ENCODE data around the gene SPINT2.

SPINT2 gene

GRCh38 chr19:38266981-38267597 lies 2.7 kb downstream of the SPINT2 start:
- in situ Hi-C loops (cut with HindIII; ENCODE audit: low sequenced_read_pairs), result no loop called here

GRCh38 chr19:38267761-38268483 lies 3.5 kb downstream of the SPINT2 start:
- in situ Hi-C loops (cut with HindIII; ENCODE audit: low sequenced_read_pairs), result no loop called here

DNA sequence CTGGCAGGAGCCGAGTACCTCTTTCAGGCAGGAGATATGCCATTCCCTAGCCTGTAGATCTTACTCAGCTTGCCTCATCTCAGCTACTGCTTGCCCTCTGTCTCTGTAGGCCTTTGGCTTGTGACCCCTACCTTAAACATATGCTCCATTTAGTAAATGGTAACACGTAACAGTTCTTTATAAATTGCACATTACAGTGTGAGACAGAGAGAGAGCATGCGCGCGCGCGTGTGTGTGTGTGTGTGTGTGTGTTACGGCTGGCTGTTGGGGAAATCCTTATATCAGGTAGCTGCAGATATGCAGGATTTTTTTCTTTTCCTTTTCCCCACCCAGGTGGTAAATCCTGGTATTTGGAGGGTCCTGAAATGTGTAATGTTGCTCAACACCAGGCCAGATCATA lies 4.2 kb downstream of the SPINT2 start:
- in situ Hi-C loops (cut with HindIII; ENCODE audit: low sequenced_read_pairs), result no loop called here

DNA sequence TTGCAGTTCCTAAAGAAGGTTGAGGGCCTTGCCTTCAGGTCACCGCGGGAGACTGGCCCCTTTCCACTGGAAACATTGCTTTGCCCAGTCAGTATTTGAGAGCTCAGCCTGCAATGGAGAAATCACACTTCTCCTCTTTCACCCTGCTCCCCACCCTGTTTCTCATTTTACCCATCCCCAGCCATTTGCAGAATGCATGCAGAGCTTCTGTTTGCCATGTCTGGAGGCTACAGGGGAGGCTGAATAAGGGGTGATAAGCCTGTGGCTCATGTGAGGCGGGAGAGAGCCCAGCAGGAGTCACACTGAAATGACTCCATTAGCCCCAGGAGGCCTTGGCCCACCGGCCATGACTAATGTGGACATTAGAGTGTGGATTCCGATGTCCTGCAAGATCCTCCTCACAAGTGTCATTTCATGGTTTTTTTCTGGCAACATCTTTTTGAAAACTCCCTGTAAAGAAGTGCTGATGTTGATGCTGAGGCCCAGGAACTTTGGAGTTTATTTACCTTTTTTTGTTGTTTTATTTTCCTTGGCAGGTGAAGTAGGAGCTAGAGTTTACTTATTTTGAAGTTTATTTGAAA lies 6.3 kb downstream of the SPINT2 start:
- in situ Hi-C loops (cut with HindIII; ENCODE audit: low sequenced_read_pairs), result no loop called here

GRCh38 chr19:38273499-38273898 lies 9.1 kb downstream of the SPINT2 start:
- in situ Hi-C loops (cut with HindIII; ENCODE audit: low sequenced_read_pairs), result no loop called here

GRCh38 chr19:38274739-38275138 lies 10.4 kb downstream of the SPINT2 start:
- in situ Hi-C loops (cut with HindIII; ENCODE audit: low sequenced_read_pairs), result no loop called here

DNA sequence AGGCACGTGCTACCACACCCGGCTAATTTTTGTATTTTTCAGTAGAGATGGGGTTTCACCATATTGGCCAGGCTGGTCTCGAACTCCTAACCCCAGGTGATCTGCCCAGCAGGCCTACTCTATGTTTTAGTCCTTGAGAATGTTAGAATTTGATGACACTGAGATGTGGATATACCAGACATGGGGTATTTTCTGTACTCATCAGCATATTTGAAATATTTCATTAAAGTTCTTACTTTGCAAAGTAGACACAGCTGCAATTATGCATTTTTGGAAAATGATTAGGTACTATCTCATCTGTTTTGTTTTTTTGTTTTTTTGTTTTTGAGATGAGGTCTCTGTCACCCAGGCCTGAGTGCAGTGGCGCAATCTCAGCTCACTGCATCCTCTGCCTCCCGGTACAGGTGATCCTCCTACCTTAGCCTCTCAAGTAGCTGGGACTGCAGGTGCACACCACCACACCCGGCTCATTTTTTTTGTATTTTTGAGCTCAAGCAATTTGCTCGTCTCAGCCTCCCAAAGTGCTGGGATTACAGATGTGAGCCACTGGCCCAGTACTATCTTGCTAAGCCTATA lies 12.7 kb downstream of the SPINT2 start:
- in situ Hi-C loops (cut with HindIII; ENCODE audit: low sequenced_read_pairs), result no loop called here

- in situ Hi-C loops (cut with HindIII; ENCODE audit: low sequenced_read_pairs), result no loop called here
Measured at GRCh38 chr19:38277549-38277948, 13.2 kb downstream of the SPINT2 start.

DNA sequence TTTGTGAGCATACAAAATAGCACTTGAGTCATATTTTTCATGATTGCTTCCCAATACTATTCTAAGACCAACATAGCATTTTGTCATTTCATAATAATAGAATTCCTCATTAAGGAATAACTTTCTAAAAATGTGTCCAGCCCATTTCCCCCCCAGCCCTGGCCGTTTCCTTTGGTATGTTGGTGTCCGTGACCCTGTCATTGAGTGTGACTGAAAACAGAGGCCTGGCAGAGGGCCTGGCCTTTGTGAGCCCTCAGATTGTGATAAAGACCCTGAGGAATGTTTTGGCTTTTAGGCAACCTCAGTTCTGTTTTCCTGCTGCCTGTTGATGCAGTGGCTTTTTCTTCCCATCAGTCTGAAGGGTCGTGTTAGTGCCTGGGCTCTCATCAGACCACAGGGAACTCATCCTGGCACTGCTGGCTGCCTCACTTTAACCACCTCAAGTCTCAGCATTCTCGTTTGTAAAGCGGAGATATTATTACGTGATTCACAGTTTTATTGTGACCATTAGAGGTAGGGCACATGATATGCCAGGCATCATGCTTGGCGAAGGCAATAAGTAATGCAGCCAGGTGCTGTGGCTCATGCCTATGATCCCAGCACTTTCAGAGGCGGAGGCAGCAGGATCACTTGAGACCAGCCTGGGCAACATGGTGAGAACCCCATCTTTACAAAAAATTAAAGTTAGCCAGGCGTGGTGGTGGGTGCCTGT lies 13.8 kb downstream of the SPINT2 start:
- in situ Hi-C loops (cut with HindIII; ENCODE audit: low sequenced_read_pairs), result no loop called here

DNA sequence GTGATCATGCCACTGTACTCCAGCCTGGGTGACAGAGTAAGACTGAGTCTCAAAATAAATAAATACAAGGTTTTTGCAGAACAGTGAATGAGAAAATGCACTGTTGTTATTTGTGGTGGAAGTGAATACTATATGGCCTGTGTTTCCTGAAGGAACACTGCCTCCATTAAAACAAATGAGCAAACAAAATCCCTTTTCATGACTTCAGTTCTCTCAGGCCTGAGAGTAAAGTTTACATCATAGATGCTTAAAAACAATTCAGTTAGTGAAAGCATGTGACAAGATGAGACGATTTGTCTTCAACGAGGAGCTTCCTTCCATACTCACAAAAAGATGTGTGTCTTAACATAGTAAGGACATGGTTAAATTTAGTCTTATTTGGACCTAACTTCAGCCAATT lies 14.4 kb downstream of the SPINT2 start:
- in situ Hi-C loops (cut with HindIII; ENCODE audit: low sequenced_read_pairs), result no loop called here

DNA sequence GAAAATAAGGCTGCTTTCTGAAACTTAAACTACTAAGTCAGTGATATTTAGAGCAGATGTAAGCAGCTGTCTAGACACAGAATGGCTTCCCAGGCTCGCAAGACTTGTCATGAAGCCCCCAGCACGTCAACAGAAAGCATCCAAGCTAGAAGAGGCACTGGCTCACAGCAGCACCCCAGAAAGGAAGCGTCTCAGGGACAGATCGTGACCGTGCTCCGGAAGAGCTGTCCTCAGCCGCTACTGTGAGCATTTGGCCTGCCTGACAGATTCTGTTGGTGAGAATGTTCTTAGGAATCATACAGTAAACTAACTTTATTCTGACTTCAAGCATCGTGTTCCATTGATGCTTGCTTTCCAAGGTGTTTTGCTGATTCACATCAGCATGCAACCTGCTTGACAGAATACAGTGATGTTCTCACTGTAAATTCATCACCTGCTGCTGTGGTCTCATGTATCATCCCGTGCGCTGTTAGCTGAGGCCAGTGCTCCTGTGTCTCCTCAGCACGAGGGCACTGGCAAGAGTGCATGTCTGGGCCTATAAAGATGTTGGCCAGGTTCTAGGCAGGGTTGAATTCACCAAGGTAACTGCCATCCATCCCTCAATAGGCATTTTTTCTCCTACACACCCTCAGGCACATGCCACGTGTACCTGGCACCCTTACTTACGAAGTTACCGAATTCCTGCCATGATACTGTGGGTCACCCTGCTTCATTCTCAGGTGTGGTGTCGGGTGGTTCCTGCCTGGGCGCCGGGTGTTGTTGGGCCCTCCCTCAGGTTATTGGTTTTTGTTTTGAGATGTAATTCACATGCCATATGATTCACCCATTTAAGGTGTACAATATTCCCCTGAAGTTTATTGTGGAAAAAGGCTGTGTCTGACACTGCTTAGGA lies 15.9 kb downstream of the SPINT2 start:
- in situ Hi-C loops (cut with HindIII; ENCODE audit: low sequenced_read_pairs), result no loop called here

DNA sequence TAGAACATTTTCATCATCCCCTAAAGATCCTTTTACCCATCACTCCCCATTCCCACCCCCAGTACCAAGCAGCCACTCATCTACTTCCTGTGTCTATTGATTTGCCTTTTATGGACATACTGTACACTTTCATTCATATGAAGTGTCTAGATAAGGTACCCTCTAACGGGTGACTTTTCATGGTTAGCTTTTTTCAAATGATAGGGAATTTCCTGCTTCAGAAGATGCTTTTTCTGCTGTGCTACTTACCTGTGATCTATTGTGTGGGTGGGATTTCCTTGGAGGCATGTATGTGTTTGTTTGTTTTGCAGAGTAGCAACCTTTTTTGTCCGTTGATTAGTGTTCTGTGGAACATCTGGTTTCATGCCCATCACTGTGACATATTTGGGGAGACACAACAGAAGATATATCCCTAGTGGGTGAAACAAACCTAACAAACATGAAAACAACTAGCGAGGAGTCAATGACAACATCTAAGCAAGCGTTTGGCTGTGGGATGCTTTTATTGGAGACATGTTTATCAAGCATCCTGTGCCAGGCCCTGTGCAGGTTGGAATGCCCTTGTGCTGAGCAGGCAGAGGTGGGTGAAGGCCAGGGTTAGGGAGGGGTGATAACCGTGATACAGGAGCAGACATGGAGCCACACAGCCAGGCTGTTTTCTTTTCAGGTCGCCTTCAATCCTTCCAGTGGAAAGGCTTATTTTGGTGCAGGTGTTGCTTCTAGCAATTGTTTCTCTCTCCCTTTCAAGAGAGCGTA lies 17.6 kb downstream of the SPINT2 start:
- in situ Hi-C loops (cut with HindIII; ENCODE audit: low sequenced_read_pairs), result no loop called here

GRCh38 chr19:38283271-38283670 lies 18.9 kb downstream of the SPINT2 start:
- in situ Hi-C loops (cut with HindIII; ENCODE audit: low sequenced_read_pairs), result no loop called here

DNA sequence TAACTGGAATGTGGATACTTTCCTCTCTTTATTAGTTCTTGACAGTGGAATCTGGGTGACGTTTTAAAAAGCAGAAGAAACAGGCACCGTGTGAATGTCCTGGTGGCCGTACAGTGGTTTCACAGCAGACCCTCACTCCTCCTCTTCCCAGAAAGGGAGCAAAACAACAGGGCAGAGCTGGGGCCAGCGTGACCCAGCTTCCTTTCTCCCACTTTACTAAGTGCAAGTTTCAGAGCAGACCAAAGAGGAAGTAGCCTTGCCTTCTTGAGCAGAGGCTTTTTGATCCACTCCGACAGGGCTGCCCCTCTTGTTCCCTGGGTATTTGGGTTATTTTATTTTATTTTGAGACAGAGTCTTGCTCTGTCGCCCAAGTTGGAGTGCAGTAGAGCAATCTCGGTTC lies 20.0 kb downstream of the SPINT2 start:
- in situ Hi-C loops (cut with HindIII; ENCODE audit: low sequenced_read_pairs), result no loop called here

DNA sequence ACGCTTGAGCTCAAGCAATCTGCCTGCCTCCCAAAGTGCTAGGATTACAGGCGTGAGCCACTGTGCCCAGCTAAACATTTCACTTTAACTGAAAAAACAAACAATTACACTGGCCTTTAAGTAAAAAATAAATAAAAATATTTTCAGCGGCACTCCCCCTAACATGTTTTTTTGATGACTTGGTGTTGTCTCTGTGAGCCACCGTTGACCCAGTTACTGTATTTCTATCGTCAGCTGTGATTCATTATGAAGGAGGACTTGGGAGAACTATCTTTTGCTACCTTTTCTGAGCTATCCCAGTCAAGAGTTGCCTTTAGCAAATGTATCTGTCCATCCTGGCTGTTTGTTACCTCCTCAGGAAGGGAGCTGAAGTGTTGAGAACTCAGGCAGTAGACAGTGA lies 21.2 kb downstream of the SPINT2 start:
- in situ Hi-C loops (cut with HindIII; ENCODE audit: low sequenced_read_pairs), result no loop called here

- in situ Hi-C loops (cut with HindIII; ENCODE audit: low sequenced_read_pairs), result no loop called here
Measured at GRCh38 chr19:38287604-38288003, 23.2 kb downstream of the SPINT2 start.

GRCh38 chr19:38288123-38288855 lies 23.9 kb downstream of the SPINT2 start:
- in situ Hi-C loops (cut with HindIII; ENCODE audit: low sequenced_read_pairs), result no loop called here

DNA sequence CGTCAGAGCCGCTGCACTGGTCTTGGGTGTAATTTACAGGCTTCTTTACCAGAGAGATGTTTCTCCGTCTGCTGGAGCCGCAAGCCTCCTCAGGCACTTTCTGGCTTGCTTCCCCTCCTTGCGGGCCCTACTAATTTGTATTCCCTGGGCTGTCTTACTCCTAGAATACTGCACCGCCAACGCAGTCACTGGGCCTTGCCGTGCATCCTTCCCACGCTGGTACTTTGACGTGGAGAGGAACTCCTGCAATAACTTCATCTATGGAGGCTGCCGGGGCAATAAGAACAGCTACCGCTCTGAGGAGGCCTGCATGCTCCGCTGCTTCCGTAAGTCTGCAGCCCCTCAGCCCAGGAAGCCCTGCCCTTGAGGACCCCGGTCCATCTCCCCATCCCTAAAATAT lies 25.6 kb downstream of the SPINT2 start:
- in situ Hi-C loops (cut with HindIII; ENCODE audit: low sequenced_read_pairs), result no loop called here

DNA sequence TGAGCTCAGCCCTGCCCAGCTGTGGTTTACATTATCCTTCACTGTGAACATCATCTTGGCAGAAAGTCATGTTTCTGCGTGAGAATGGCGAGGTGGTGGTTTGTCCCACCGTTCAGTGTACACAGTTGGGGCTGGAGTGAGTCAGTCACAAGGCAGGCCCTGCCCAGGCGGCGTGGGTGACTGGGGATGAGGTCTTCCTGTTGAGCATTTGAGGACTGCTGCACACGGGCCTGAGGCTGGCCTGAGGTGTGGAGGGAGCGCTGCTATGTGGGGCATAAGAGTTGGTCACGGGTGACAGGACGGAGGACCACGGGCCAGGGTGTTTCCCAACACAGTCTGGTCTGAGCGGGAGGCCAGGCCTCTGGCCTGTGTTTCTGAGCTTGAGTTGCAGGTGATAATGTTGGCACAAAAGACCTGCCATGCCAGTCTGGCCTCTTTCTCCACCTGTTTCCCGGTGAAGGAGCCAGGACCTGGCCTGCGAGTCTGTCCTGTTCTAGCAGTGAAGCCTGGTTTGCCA lies 26.3 kb downstream of the SPINT2 start:
- in situ Hi-C loops (cut with HindIII; ENCODE audit: low sequenced_read_pairs), result no loop called here
